ENCODE measurements around the gene SMYD4. TPM values are rescaled to one million over a fixed set of nuclear protein-coding genes. Genes with fewer than 3 reads are reported as not detected.

The SMYD4 gene
- polyA plus RNA-seq, 4 donors, result 5.1 to 15.5 (median 7.3) TPM

DNA sequence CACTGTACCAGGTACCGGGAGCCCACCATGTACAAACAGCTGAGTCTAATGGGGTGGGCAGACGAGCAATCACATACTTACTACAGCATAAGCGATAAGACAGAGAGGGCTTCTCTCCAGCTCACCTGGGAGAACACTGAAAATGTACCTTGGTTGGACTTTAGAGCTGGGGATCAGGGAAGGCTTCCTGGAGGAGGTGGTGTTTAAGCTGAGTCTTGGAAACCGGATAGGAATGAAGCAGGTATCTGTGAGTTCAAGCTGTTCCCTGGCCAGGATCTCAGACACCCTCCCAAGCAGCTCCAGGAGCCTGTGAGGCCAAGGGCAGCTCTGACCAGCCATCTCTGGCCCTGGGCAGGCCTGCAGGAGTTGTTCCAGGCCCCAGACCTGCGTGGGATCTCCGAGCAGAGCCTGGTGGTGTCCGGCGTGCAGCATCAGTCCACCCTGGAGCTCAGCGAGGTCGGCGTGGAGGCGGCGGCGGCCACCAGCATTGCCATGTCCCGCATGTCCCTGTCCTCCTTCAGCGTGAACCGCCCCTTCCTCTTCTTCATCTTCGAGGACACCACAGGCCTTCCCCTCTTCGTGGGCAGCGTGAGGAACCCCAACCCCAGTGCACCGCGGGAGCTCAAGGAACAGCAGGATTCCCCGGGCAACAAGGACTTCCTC lies 75.8 kb downstream of the SMYD4 start:
- H3K9me3 ChIP-seq (ENCODE audit: control insufficient read depth in 2 of 2, insufficient read depth in 1 of 2, low read depth in 1 of 2, low read length in 1 of 2), result no peaks in the 10 kb centered on the region
- H3K27ac ChIP-seq (ENCODE audit: low read depth in 1 of 3, low read length in 2 of 3), result no peak overlapping the region
- no peak overlapping the region for H3K4me3 ChIP-seq (ENCODE audit: low read depth in 1 of 3, low read length in 3 of 3)
- H3K36me3 ChIP-seq (ENCODE audit: control insufficient read depth in 3 of 3, insufficient read depth in 2 of 3, low read depth in 1 of 3, low read length in 3 of 3), result peaks cover 0 to 9% (median 0%) of the 10 kb centered on the region in 3 donors
- WGBS, 3 donors, result 80 to 87% (median 84%) methylated on average over 21 to 23 of the region's 23 CpGs
- FAIRE-seq, result no peak
- H3K4me1 ChIP-seq (ENCODE audit: control insufficient read depth in 3 of 3, insufficient read depth in 2 of 3, low read depth in 1 of 3, low read length in 2 of 3), result no peaks in the 10 kb centered on the region
- H3K27me3 ChIP-seq (ENCODE audit: control insufficient read depth in 3 of 3, insufficient read depth in 3 of 3, low read length in 3 of 3), result no peaks in the 10 kb centered on the region
- no peak for DNase-seq

DNA sequence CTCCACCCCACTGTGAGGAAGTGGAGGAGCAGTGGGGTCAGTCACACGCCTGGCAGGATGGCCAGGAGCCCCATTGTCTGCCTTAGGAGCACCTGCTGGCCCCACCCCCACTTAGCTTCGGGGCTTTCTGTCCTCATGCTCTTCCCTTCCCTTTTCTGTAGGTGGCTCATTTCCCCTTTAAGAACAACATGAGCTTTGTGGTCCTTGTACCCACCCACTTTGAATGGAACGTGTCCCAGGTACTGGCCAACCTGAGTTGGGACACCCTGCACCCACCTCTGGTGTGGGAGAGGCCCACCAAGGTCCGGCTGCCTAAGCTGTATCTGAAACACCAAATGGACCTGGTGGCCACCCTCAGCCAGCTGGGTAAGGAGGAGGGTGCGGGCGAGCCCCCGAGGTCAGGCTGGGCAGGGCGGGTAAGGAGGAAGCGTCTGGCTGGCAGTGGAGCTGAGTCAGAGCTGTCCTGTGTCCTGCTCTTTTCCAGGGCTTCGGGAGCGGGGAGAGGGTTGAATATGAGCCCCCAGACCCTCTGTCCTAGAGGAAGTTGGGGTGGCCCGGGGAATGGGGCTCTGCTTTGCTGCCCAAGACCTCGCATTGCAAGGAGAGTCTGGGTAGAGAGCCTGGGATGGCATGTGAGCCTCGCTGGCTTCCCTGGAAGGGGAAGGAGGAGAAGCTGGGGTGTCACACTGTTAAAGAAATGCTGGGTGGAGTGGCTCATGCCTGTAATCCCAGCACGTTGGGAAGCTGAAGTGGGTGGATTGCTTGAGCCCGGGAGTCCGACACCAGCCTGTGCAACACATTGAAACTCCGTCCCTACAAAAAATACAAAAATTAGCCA lies 77.1 kb downstream of the SMYD4 start:
- WGBS, 3 donors, result 23 to 50% (median 32%) methylated on average over 18 of the region's 18 CpGs
- Histone ChIP-seq H3K4me1 (ENCODE audit: control insufficient read depth in 3 of 3, insufficient read depth in 2 of 3, low read depth in 1 of 3, low read length in 2 of 3) (no peaks in the 10 kb centered on the region), H3K36me3 (ENCODE audit: control insufficient read depth in 3 of 3, insufficient read depth in 2 of 3, low read depth in 1 of 3, low read length in 3 of 3) (peaks cover 0 to 15% (median 0%) of the 10 kb centered on the region in 3 donors), H3K9me3 (ENCODE audit: control insufficient read depth in 2 of 2, insufficient read depth in 1 of 2, low read depth in 1 of 2, low read length in 1 of 2) (peaks cover 0 to 4% of the 10 kb centered on the region in 2 donors), H3K27me3 (ENCODE audit: control insufficient read depth in 3 of 3, insufficient read depth in 3 of 3, low read length in 3 of 3) (no peaks in the 10 kb centered on the region), H3K4me3 (ENCODE audit: low read depth in 1 of 3, low read length in 3 of 3) (no peak overlapping the region), H3K27ac (ENCODE audit: low read depth in 1 of 3, low read length in 2 of 3) (peak overlapping the region in 1 of 3 donors; percentile 21)
- DNase-seq, result peak in 1 of 2 donors; percentile 62
- FAIRE-seq, result no peak

DNA sequence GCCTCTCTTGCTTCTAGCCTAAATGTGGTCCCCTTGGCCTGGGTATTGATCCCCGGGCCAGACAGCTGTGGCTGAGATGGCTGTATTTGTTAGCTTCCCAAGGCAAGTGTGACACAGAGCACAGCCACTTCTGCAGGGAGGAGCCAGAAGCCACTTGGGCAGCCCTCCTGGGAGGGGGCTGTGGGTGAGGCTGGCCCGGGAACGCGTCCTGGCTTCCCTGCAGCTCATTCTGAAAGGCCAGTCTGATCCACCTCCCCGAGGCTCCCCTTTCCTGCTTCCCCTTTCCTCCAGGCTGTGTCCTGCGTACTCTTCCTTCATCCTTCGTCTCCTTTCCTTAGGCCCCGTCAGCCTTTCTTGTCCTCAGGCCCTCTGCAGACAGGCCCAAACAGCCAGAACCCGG lies 79.1 kb downstream of the SMYD4 start:
- H3K9me3 ChIP-seq (ENCODE audit: control insufficient read depth in 2 of 2, insufficient read depth in 1 of 2, low read depth in 1 of 2, low read length in 1 of 2), result peaks cover 0 to 4% of the 10 kb centered on the region in 2 donors
- no peak overlapping the region for H3K4me3 ChIP-seq (ENCODE audit: low read depth in 1 of 3, low read length in 3 of 3)
- WGBS, 3 donors, result 79 to 94% (median 88%) methylated on average over 4 to 9 of the region's 9 CpGs
- H3K36me3 ChIP-seq (ENCODE audit: control insufficient read depth in 3 of 3, insufficient read depth in 2 of 3, low read depth in 1 of 3, low read length in 3 of 3), result peaks cover 0 to 19% (median 0%) of the 10 kb centered on the region in 3 donors
- no peak for DNase-seq
- no peaks in the 10 kb centered on the region for H3K27me3 ChIP-seq (ENCODE audit: control insufficient read depth in 3 of 3, insufficient read depth in 3 of 3, low read length in 3 of 3)
- H3K27ac ChIP-seq (ENCODE audit: low read depth in 1 of 3, low read length in 2 of 3), result no peak overlapping the region
- FAIRE-seq, result no peak
- peaks cover 0 to 6% (median 0%) of the 10 kb centered on the region in 3 donors for H3K4me1 ChIP-seq (ENCODE audit: control insufficient read depth in 3 of 3, insufficient read depth in 2 of 3, low read depth in 1 of 3, low read length in 2 of 3)

DNA sequence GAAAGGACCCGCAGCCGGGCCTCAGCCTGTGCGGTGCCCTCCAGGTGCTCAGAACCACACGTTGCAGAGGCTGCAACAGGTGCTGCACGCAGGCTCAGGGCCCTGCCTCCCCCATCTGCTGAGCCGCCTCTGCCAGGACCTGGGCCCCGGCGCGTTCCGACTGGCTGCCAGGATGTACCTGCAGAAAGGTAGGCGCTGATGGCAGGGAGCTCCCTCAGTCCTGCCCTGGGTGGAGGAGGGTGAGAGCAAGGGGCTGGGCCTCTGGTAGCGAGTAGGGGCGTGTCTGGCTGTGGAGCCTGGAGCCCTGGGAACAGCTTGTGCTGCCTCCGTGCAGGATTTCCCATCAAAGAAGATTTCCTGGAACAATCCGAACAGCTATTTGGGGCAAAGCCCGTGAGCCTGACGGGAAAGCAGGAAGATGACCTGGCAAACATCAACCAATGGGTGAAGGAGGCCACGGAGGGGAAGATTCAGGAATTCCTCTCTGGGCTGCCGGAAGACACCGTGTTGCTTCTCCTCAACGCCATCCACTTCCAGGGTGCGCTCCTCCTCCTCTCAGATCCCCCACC lies 82.6 kb downstream of the SMYD4 start:
- 18 to 58% (median 42%) methylated on average over 18 to 22 of the region's 22 CpGs for WGBS, 3 donors
- Histone ChIP-seq H3K36me3 (ENCODE audit: control insufficient read depth in 3 of 3, insufficient read depth in 2 of 3, low read depth in 1 of 3, low read length in 3 of 3) (peaks cover 0 to 19% (median 0%) of the 10 kb centered on the region in 3 donors), H3K9me3 (ENCODE audit: control insufficient read depth in 2 of 2, insufficient read depth in 1 of 2, low read depth in 1 of 2, low read length in 1 of 2) (peaks cover 0 to 4% of the 10 kb centered on the region in 2 donors), H3K4me3 (ENCODE audit: low read depth in 1 of 3, low read length in 3 of 3) (no peak overlapping the region), H3K27ac (ENCODE audit: low read depth in 1 of 3, low read length in 2 of 3) (peak overlapping the region in 1 of 3 donors; percentile 84), H3K27me3 (ENCODE audit: control insufficient read depth in 3 of 3, insufficient read depth in 3 of 3, low read length in 3 of 3) (no peaks in the 10 kb centered on the region), H3K4me1 (ENCODE audit: control insufficient read depth in 3 of 3, insufficient read depth in 2 of 3, low read depth in 1 of 3, low read length in 2 of 3) (peaks cover 0 to 19% (median 0%) of the 10 kb centered on the region in 3 donors)
- DNase-seq (peak; percentile 51 to 78), FAIRE-seq (no peak)

DNA sequence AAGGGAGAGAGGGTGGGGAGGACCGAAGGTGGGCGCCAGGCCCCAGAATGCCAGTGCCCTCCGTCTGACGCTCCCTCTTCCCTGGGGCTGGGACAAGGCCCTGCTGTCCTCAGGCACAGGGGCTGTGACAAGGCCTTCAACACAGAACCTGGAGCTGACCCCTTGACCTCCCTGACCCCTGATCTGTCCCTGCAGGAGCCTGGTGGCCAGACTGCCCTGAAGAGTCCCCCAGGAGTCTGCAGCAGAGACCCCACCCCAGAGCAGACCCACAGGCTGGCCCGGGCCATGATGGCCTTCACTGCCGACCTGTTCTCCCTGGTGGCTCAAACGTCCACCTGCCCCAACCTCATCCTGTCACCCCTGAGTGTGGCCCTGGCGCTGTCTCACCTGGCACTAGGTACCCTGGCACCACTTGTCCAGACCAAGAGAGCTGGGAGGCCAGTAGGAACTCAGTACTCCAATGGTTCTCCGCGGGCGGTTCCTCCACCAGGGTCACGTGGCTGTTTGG lies 84.1 kb downstream of the SMYD4 start:
- Histone ChIP-seq H3K4me3 (ENCODE audit: low read depth in 1 of 3, low read length in 3 of 3) (no peak overlapping the region), H3K36me3 (ENCODE audit: control insufficient read depth in 3 of 3, insufficient read depth in 2 of 3, low read depth in 1 of 3, low read length in 3 of 3) (peaks cover 0 to 15% (median 0%) of the 10 kb centered on the region in 3 donors), H3K27me3 (ENCODE audit: control insufficient read depth in 3 of 3, insufficient read depth in 3 of 3, low read length in 3 of 3) (no peaks in the 10 kb centered on the region), H3K9me3 (ENCODE audit: control insufficient read depth in 2 of 2, insufficient read depth in 1 of 2, low read depth in 1 of 2, low read length in 1 of 2) (peaks cover 0 to 4% of the 10 kb centered on the region in 2 donors), H3K4me1 (ENCODE audit: control insufficient read depth in 3 of 3, insufficient read depth in 2 of 3, low read depth in 1 of 3, low read length in 2 of 3) (peaks cover 0 to 21% (median 0%) of the 10 kb centered on the region in 3 donors), H3K27ac (ENCODE audit: low read depth in 1 of 3, low read length in 2 of 3) (no peak overlapping the region)
- DNase-seq, result no peak
- FAIRE-seq, result no peak
- 92 to 93% (median 92%) methylated on average over 11 to 12 of the region's 12 CpGs for WGBS, 3 donors

DNA sequence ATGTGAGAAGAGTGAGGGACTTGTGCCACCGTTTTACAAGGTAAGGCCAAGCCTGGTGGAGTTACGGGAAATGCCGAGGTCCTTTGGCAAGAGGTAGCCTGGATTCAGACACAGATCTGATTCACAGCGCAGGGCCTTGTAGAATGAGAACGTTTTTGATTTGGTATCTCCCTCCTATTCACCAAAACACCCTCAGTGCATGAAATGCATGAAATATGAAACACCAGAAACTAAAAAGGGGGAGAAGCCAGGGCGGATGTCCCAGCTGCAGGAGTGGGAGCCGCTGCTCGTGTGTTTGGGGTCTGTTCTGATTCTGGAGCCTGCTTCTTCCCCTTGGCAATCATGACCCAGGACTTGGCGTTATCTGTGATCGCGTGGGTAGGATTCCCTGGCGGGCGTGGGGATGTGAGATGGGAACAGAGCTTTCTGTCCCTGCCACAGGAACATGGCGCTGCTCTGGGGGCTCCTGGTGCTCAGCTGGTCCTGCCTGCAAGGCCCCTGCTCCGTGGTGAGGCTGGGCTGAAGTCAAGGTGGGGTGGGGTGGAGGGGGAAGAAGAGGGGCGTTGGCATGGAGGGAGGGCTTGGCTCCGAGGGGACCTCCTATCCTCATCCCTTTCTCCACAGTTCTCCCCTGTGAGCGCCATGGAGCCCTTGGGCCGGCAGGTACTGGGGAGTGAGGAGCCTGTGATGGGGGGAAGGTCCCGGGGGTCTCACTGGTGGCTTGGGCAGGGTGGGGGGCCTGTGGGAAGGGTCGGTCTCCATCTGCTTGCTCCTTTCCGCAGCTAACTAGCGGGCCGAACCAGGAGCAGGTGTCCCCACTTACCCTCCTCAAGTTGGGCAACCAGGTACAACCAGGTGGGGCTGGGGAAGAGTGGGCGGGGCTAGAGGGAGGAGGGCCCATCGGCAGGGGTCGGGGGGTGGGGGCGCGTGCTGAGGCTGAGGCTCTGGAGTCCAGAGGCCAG lies 84.9 kb downstream of the SMYD4 start:
- Histone ChIP-seq H3K36me3 (ENCODE audit: control insufficient read depth in 3 of 3, insufficient read depth in 2 of 3, low read depth in 1 of 3, low read length in 3 of 3) (peaks cover 0 to 13% (median 0%) of the 10 kb centered on the region in 3 donors), H3K4me1 (ENCODE audit: control insufficient read depth in 3 of 3, insufficient read depth in 2 of 3, low read depth in 1 of 3, low read length in 2 of 3) (peaks cover 0 to 21% (median 0%) of the 10 kb centered on the region in 3 donors), H3K9me3 (ENCODE audit: control insufficient read depth in 2 of 2, insufficient read depth in 1 of 2, low read depth in 1 of 2, low read length in 1 of 2) (peaks cover 0 to 4% of the 10 kb centered on the region in 2 donors), H3K4me3 (ENCODE audit: low read depth in 1 of 3, low read length in 3 of 3) (no peak overlapping the region), H3K27me3 (ENCODE audit: control insufficient read depth in 3 of 3, insufficient read depth in 3 of 3, low read length in 3 of 3) (no peaks in the 10 kb centered on the region), H3K27ac (ENCODE audit: low read depth in 1 of 3, low read length in 2 of 3) (no peak overlapping the region)
- DNase-seq (no peak), FAIRE-seq (no peak)
- 69 to 81% (median 77%) methylated on average over 23 to 29 of the region's 29 CpGs for WGBS, 3 donors

DNA sequence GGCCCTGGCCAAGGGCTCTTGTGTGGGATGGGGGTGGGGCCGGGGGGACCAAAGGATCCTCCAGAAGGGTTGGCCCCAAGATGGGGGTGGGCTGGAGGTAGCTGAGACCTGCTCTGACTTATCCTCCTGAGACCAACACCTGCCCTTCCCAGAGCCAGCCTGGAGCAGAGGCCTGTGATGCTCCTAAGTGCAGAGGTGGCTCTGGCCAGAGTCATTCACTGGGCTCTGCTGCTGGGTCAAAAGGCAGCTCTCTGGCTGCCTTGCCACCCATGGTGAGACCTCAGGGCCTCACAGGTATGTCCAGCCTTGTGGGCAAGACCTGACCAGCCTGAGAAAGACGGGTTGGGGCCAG lies 86.6 kb downstream of the SMYD4 start:
- Histone ChIP-seq H3K27me3 (ENCODE audit: control insufficient read depth in 3 of 3, insufficient read depth in 3 of 3, low read length in 3 of 3) (no peaks in the 10 kb centered on the region), H3K4me1 (ENCODE audit: control insufficient read depth in 3 of 3, insufficient read depth in 2 of 3, low read depth in 1 of 3, low read length in 2 of 3) (peaks cover 0 to 24% (median 0%) of the 10 kb centered on the region in 3 donors), H3K4me3 (ENCODE audit: low read depth in 1 of 3, low read length in 3 of 3) (no peak overlapping the region), H3K27ac (ENCODE audit: low read depth in 1 of 3, low read length in 2 of 3) (peak overlapping the region in 1 of 3 donors; percentile 30), H3K9me3 (ENCODE audit: control insufficient read depth in 2 of 2, insufficient read depth in 1 of 2, low read depth in 1 of 2, low read length in 1 of 2) (peaks cover 0 to under 1% of the 10 kb centered on the region in 2 donors), H3K36me3 (ENCODE audit: control insufficient read depth in 3 of 3, insufficient read depth in 2 of 3, low read depth in 1 of 3, low read length in 3 of 3) (peaks cover 0 to 9% (median 0%) of the 10 kb centered on the region in 3 donors)
- DNase-seq, result no peak
- no peak for FAIRE-seq
- whole genome bisulfite sequencing, 3 donors, result 56 to 73% (median 72%) methylated on average over 2 of the region's 2 CpGs

Data from small intestine (tissue), 7 donors.